HEK293T (cell line): ENCODE results near the gene SNRNP200.

Experiments used
- CTCF ChIA-PET: fragments of 350-600 bp; formaldehyde crosslinking; extraction: SDS; loops from one replicate; lab custom pipeline; 2021; ENCODE audit warnings: antibody characterized with exemption, inconsistent platforms; lab: Yijun Ruan, JAX
- POLR2A ChIA-PET: fragments of 350-600 bp; formaldehyde crosslinking; extraction: SDS; loops from one replicate; lab custom pipeline; 2020; ENCODE audit warnings: antibody characterized with exemption, inconsistent platforms; lab: Yijun Ruan, JAX
- DNase-seq: peaks from one replicate; pipeline ENCODE4 v3.0.0; 2012; ENCODE audit warnings: mixed read lengths; ENCODE audit errors: extremely low spot score
- ARNT ChIP-seq: fragments of 450-650 bp; IDR thresholded peaks from 2 replicates; pipeline ENCODE4 v1.6.1; 2017; ENCODE audit warnings: mild to moderate bottlenecking
- BHLHE40 ChIP-seq: fragments of 450-650 bp; IDR thresholded peaks from 2 replicates; pipeline ENCODE4 v1.6.1; 2016; ENCODE audit warnings: mild to moderate bottlenecking, moderate library complexity, borderline replicate concordance
- CTBP1 ChIP-seq: fragments of 450-650 bp; IDR thresholded peaks from 2 replicates; pipeline ENCODE4 v1.6.1; 2016; ENCODE audit warnings: borderline replicate concordance
- ELF4 ChIP-seq: fragments of 450-650 bp; IDR thresholded peaks from 2 replicates; pipeline ENCODE4 v1.6.1; 2017; ENCODE audit warnings: antibody characterized with exemption
- FOXA1 ChIP-seq: fragments of 450-650 bp; IDR thresholded peaks from 2 replicates; pipeline ENCODE4 v1.6.1; 2016; ENCODE audit warnings: mild to moderate bottlenecking
- FOXK2 ChIP-seq: fragments of 450-650 bp; IDR thresholded peaks from 2 replicates; pipeline ENCODE4 v1.6.1; 2016; ENCODE audit warnings: mild to moderate bottlenecking
- FOXM1 ChIP-seq: fragments of 450-650 bp; IDR thresholded peaks from 2 replicates; pipeline ENCODE4 v1.6.1; 2017; ENCODE audit warnings: mild to moderate bottlenecking, borderline replicate concordance
- HDGF ChIP-seq: fragments of 450-650 bp; IDR thresholded peaks from 2 replicates; pipeline ENCODE4 v1.6.1; 2017; ENCODE audit warnings: antibody characterized with exemption, borderline replicate concordance
- L3MBTL2 ChIP-seq: fragments of 450-650 bp; conservative IDR thresholded peaks from 2 replicates; pipeline ENCODE4 v1.6.1; 2016; ENCODE audit warnings: mild to moderate bottlenecking
- LEF1 ChIP-seq: fragments of 450-650 bp; IDR thresholded peaks from 2 replicates; pipeline ENCODE4 v1.6.1; 2017; ENCODE audit warnings: mild to moderate bottlenecking, borderline replicate concordance
- NFRKB ChIP-seq: fragments of 450-650 bp; IDR thresholded peaks from 2 replicates; pipeline ENCODE4 v1.6.1; 2016; ENCODE audit warnings: mild to moderate bottlenecking, moderate library complexity
- SP1 ChIP-seq: fragments of 450-650 bp; IDR thresholded peaks from 2 replicates; pipeline ENCODE4 v1.6.1; 2017
- SUZ12 ChIP-seq: fragments of 450-650 bp; IDR thresholded peaks from 2 replicates; pipeline ENCODE4 v1.6.1; 2016; ENCODE audit warnings: mild to moderate bottlenecking
- TARDBP ChIP-seq: fragments of 450-650 bp; IDR thresholded peaks from 2 replicates; pipeline ENCODE4 v1.6.1; 2016
- ZNF384 ChIP-seq: fragments of 450-650 bp; IDR thresholded peaks from 2 replicates; pipeline ENCODE4 v1.6.1; 2016
- TF ChIP-seq, protein P1 (sequence below): fragments of 450-650 bp; IDR thresholded peaks from 2 replicates; pipeline ENCODE4 v1.6.1; 2016

Gene SNRNP200

DNA sequence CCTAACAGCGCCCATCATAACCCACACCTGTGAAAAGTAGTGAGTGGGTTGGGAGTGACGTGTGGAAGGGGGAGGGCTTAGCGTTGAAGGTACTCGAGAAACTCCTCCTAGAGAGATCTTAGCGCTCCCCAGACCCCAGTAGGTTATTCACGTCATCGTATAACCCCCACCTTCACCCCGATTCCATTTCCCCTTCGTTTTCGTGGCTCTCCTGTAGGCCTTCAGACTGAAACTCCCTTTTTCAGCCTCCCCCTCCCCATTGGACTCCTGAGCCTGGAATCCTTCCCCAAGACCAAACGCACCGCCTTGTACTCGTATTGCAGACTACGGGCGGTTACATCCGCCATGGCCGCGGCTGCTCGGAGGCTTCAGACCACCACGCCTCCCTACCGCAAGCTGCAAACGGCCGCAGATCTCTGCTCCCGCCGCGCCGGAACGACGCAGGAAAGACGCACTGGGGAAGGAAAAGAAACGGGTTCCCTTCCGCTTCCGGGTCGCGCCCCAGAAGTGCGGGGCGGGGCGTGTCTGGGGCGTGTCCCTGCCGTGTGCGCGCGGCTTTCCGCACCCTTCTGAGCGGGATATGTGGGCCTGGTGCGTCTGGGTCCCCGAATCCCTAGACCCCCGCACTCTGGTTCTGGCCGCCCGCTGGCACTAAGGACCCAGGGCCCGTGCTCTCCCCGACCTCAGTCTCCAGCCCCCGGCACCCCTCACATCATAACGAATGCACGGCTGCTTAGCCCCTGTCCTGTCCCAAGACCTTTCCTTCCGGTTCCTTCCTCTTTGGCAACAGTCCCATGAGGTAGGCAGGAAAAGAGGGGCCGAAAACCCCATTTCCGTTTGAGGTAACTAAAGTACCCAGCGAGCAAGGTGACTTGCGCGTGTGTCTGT is at the start of gene SNRNP200:
Gene SNRNP200 (minus strand): TSS at position 456 of the 888 bp plus-strand sequence. CDS start 109 bp downstream, at position 347.
- POLR2A ChIA-PET, result interaction anchor here (0.7 to 5.8 kb wide), 18 partner anchors 11 to 242 kb away, joined by 3 to 60 read pairs (median 4); partner anchors contain the start of genes ITPRIPL1, NCAPH and STARD7
- no peak for TF ChIP-seq NFRKB
- TF ChIP-seq ELF4, result peak; percentile 80
- no peak for TF ChIP-seq ZNF384
- no peak for TF ChIP-seq LEF1
- TF ChIP-seq, protein P1, sequence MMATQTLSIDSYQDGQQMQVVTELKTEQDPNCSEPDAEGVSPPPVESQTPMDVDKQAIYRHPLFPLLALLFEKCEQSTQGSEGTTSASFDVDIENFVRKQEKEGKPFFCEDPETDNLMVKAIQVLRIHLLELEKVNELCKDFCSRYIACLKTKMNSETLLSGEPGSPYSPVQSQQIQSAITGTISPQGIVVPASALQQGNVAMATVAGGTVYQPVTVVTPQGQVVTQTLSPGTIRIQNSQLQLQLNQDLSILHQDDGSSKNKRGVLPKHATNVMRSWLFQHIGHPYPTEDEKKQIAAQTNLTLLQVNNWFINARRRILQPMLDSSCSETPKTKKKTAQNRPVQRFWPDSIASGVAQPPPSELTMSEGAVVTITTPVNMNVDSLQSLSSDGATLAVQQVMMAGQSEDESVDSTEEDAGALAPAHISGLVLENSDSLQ, result peak; percentile 45; the same call in 1 of the 2 replicates
- no peak for TF ChIP-seq TARDBP
- TF ChIP-seq FOXK2, result no peak
- peak; percentile 63 for TF ChIP-seq L3MBTL2
- peak; percentile 72; the same call in 1 of the 2 replicates for TF ChIP-seq CTBP1
- TF ChIP-seq HDGF, result no peak
- no peak for TF ChIP-seq SP1
- TF ChIP-seq FOXM1, result no peak
- TF ChIP-seq ARNT, result peak; percentile 4; the same call in 1 of the 2 replicates
- no peak for TF ChIP-seq BHLHE40
- TF ChIP-seq FOXA1, result no peak
- no peak for TF ChIP-seq SUZ12
- DNase-seq, result peak; percentile 92
- CTCF ChIA-PET, result no interaction called here

DNA sequence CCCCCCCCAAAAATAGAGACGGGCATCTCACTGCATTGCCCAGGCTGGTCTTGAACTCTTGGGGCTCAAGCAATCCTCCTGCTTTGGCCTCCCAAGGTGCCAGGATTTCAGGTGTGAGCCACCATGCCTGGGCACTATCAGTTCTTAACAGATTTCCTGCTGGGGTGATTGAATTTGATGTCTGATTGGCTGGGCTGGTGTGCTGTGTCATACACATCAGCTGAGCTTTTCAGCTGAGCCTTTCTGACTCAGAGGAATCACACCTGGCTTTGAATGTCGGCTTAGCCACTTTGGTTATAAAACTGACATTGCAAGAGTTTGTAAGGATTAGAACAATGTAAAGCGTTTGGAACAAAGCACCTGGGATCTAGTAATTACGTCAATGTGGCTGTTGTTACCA is 49.1 kb upstream of the SNRNP200 start:
- DNase-seq, result no peak
- ChIA-PET CTCF (interaction anchor here (1.6 kb wide), 1 partner anchor 53 kb away, joined by 3 read pairs; no protein-coding TSS in a partner anchor), POLR2A (interaction anchor here (0.7 kb wide), 2 partner anchors 34 to 203 kb away, joined by 3 read pairs; no protein-coding TSS in a partner anchor)
- no peak for TF ChIP-seq FOXA1
- no peak for TF ChIP-seq FOXM1
- TF ChIP-seq NFRKB, result no peak
- TF ChIP-seq LEF1, result no peak
- no peak for TF ChIP-seq CTBP1
- TF ChIP-seq ZNF384, result no peak
- no peak for TF ChIP-seq BHLHE40
- no peak for TF ChIP-seq SP1
- no peak for TF ChIP-seq SUZ12
- no peak for TF ChIP-seq L3MBTL2
- TF ChIP-seq HDGF, result no peak
- TF ChIP-seq, protein P1, result no peak
- TF ChIP-seq ELF4, result no peak
- TF ChIP-seq ARNT, result no peak
- no peak for TF ChIP-seq FOXK2
- no peak for TF ChIP-seq TARDBP

DNA sequence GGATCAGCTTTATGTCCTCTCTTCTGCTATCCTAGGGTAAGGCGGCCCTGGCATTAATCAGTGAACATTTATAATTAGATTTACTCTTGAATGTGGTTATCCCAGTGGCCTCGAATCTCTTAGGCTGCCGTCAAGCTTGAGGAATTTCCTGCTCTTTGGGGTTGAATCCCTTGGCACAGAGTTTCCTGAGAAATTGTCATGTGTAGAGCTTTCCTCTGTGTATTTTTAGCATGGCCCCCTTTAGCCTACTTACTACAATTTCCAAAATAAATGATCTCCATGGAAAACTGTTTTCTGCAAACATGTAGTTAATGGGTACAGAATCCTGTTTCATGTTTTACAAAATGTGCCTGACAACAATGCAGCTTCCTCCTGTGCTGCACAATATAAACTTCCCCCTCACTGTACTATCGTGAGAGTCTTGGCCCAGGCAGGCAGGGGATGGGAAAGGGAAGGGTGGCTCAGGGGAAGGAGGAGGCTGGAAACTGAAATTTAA is 48.3 kb upstream of the SNRNP200 start:
- ChIA-PET CTCF (no interaction called here), POLR2A (interaction anchor here (0.5 to 0.7 kb wide), 3 partner anchors 9 to 204 kb away, joined by 3 read pairs; partner anchors contain the start of gene NCAPH)
- no peak for DNase-seq
- TF ChIP-seq LEF1, result no peak

DNA sequence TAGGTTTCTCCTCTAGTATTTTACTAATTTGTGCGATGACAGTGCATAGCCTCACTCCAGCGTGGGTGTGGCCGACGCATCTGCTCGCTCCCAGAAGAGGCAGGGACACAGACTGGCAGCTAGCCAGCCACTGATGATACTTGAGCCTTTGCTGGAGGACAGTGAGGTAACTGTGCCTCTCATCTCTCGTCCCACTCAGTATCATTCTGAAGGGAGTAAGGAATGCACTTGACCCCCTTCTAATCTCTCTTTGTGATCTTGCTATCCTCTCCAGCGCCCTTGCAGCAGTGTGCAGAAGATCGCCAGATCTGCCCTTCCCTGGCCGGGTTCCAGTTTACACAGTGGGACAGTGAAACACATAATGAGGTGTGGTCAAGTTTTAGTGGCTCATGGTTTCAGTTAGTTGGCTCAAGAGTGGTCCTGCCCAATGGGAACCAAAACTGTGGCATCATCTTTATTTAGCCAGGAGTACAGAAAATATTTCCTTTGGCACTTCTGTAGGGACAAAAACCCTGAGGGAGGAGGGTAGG is 47.8 kb upstream of the SNRNP200 start:
- ChIA-PET CTCF (no interaction called here), POLR2A (interaction anchor here (0.5 to 0.7 kb wide), 2 partner anchors 10 to 17 kb away, joined by 3 read pairs; partner anchors contain the start of gene NCAPH)
- DNase-seq, result no peak
- no peak for TF ChIP-seq SUZ12
- TF ChIP-seq NFRKB, result no peak
- no peak for TF ChIP-seq TARDBP
- TF ChIP-seq LEF1, result no peak
- no peak for TF ChIP-seq HDGF
- TF ChIP-seq ELF4, result no peak
- TF ChIP-seq ZNF384, result no peak
- TF ChIP-seq SP1, result no peak
- TF ChIP-seq L3MBTL2, result no peak
- TF ChIP-seq BHLHE40, result no peak
- TF ChIP-seq FOXK2, result no peak
- TF ChIP-seq ARNT, result no peak
- TF ChIP-seq FOXM1, result no peak
- TF ChIP-seq, protein P1, result no peak
- TF ChIP-seq FOXA1, result no peak
- TF ChIP-seq CTBP1, result no peak

GRCh38 chr2:96347395-96347794 is 42.0 kb upstream of the SNRNP200 start:
- TF ChIP-seq SP1, result no peak
- no peak for TF ChIP-seq ARNT
- TF ChIP-seq, protein P1, result no peak
- no peak for DNase-seq
- ChIA-PET POLR2A (interaction anchor here (3.6 kb wide), 1 partner anchor 11 kb away, joined by 20 read pairs; the partner anchor contains the start of gene NCAPH), CTCF (no interaction called here)
